Measurements from ENCODE around the gene MAP2K6. TPM values are rescaled to one million over a fixed set of nuclear protein-coding genes. Genes with fewer than 3 reads are reported as not detected.

MAP2K6 gene
- total and polyA plus RNA-seq, 9 donors, result 12.6 to 22.8 (median 16.8) TPM

- no peak for DNase-seq
- Histone ChIP-seq H3K27me3 (ENCODE audit: control insufficient read depth, insufficient read depth, low read length) (no peaks in the 10 kb centered on the region), H3K27ac (ENCODE audit: low read length) (no peak overlapping the region), H3K9me3 (replicated peaks; ENCODE audit: control insufficient read depth, low read depth, low read length) (peaks cover 4% of the 10 kb centered on the region), H3K4me1 (ENCODE audit: control insufficient read depth, insufficient read depth, low read length) (no peaks in the 10 kb centered on the region), H3K36me3 (ENCODE audit: control insufficient read depth, insufficient read depth, low read length) (no peaks in the 10 kb centered on the region), H3K4me3 (ENCODE audit: low read length) (no peak overlapping the region)
- WGBS (ENCODE audit: insufficient coverage), result 93% methylated on average over 2 of the region's 5 CpGs
Measured at GRCh38 chr17:69404399-69404798, 10.1 kb upstream of the MAP2K6 start.

- H3K36me3 ChIP-seq (ENCODE audit: control insufficient read depth, insufficient read depth, low read length), result no peaks in the 10 kb centered on the region
- 50% methylated on average over 1 of the region's 5 CpGs for WGBS (ENCODE audit: insufficient coverage)
- H3K27me3 ChIP-seq (ENCODE audit: control insufficient read depth, insufficient read depth, low read length), result no peaks in the 10 kb centered on the region
- H3K27ac ChIP-seq (ENCODE audit: low read length), result no peak overlapping the region
- peaks cover 4% of the 10 kb centered on the region for H3K9me3 ChIP-seq (replicated peaks; ENCODE audit: control insufficient read depth, low read depth, low read length)
- no peaks in the 10 kb centered on the region for H3K4me1 ChIP-seq (ENCODE audit: control insufficient read depth, insufficient read depth, low read length)
- H3K4me3 ChIP-seq (ENCODE audit: low read length), result no peak overlapping the region
- no peak for DNase-seq
Measured at GRCh38 chr17:69405096-69405495, 9.4 kb upstream of the MAP2K6 start.

GRCh38 chr17:69406941-69407340 lies 7.6 kb upstream of the MAP2K6 start:
- no peaks in the 10 kb centered on the region for H3K4me1 ChIP-seq (ENCODE audit: control insufficient read depth, insufficient read depth, low read length)
- H3K4me3 ChIP-seq (ENCODE audit: low read length), result no peak overlapping the region
- no peaks in the 10 kb centered on the region for H3K27me3 ChIP-seq (ENCODE audit: control insufficient read depth, insufficient read depth, low read length)
- DNase-seq, result no peak
- H3K36me3 ChIP-seq (ENCODE audit: control insufficient read depth, insufficient read depth, low read length), result no peaks in the 10 kb centered on the region
- H3K27ac ChIP-seq (ENCODE audit: low read length), result no peak overlapping the region
- H3K9me3 ChIP-seq (replicated peaks; ENCODE audit: control insufficient read depth, low read depth, low read length), result no peaks in the 10 kb centered on the region

- no peak for DNase-seq
- no peak overlapping the region for H3K27ac ChIP-seq (ENCODE audit: low read length)
- no peaks in the 10 kb centered on the region for H3K9me3 ChIP-seq (replicated peaks; ENCODE audit: control insufficient read depth, low read depth, low read length)
- H3K36me3 ChIP-seq (ENCODE audit: control insufficient read depth, insufficient read depth, low read length), result no peaks in the 10 kb centered on the region
- no peak overlapping the region for H3K4me3 ChIP-seq (ENCODE audit: low read length)
- no peaks in the 10 kb centered on the region for H3K27me3 ChIP-seq (ENCODE audit: control insufficient read depth, insufficient read depth, low read length)
- no peaks in the 10 kb centered on the region for H3K4me1 ChIP-seq (ENCODE audit: control insufficient read depth, insufficient read depth, low read length)
- 100% methylated on average over 1 of the region's 1 CpG for WGBS (ENCODE audit: insufficient coverage)
Measured at GRCh38 chr17:69407759-69408158, 6.7 kb upstream of the MAP2K6 start.

- Histone ChIP-seq H3K9me3 (replicated peaks; ENCODE audit: control insufficient read depth, low read depth, low read length) (no peaks in the 10 kb centered on the region), H3K4me1 (ENCODE audit: control insufficient read depth, insufficient read depth, low read length) (no peaks in the 10 kb centered on the region), H3K27ac (ENCODE audit: low read length) (no peak overlapping the region), H3K27me3 (ENCODE audit: control insufficient read depth, insufficient read depth, low read length) (no peaks in the 10 kb centered on the region), H3K36me3 (ENCODE audit: control insufficient read depth, insufficient read depth, low read length) (no peaks in the 10 kb centered on the region), H3K4me3 (ENCODE audit: low read length) (no peak overlapping the region)
- no CpG with 5 or more reads among the region's 2 CpGs for WGBS (ENCODE audit: insufficient coverage)
- no peak for DNase-seq
Measured at GRCh38 chr17:69410671-69411070, 3.8 kb upstream of the MAP2K6 start.

- H3K27ac ChIP-seq (ENCODE audit: low read length), result no peak overlapping the region
- no peaks in the 10 kb centered on the region for H3K27me3 ChIP-seq (ENCODE audit: control insufficient read depth, insufficient read depth, low read length)
- no peaks in the 10 kb centered on the region for H3K36me3 ChIP-seq (ENCODE audit: control insufficient read depth, insufficient read depth, low read length)
- H3K4me3 ChIP-seq (ENCODE audit: low read length), result no peak overlapping the region
- no peak for DNase-seq
- peaks cover 2% of the 10 kb centered on the region for H3K4me1 ChIP-seq (ENCODE audit: control insufficient read depth, insufficient read depth, low read length)
- H3K9me3 ChIP-seq (replicated peaks; ENCODE audit: control insufficient read depth, low read depth, low read length), result no peaks in the 10 kb centered on the region
- WGBS (ENCODE audit: insufficient coverage), result no CpG with 5 or more reads among the region's 4 CpGs
Measured at GRCh38 chr17:69411766-69412165, 2.7 kb upstream of the MAP2K6 start.

GRCh38 chr17:69412251-69412671 lies 2.2 kb upstream of the MAP2K6 start:
- 51% methylated on average over 4 of the region's 4 CpGs for WGBS (ENCODE audit: insufficient coverage)
- H3K4me3 ChIP-seq (ENCODE audit: low read length), result no peak overlapping the region
- peaks cover 2% of the 10 kb centered on the region for H3K4me1 ChIP-seq (ENCODE audit: control insufficient read depth, insufficient read depth, low read length)
- H3K27ac ChIP-seq (ENCODE audit: low read length), result no peak overlapping the region
- H3K27me3 ChIP-seq (ENCODE audit: control insufficient read depth, insufficient read depth, low read length), result no peaks in the 10 kb centered on the region
- H3K9me3 ChIP-seq (replicated peaks; ENCODE audit: control insufficient read depth, low read depth, low read length), result no peaks in the 10 kb centered on the region
- no peaks in the 10 kb centered on the region for H3K36me3 ChIP-seq (ENCODE audit: control insufficient read depth, insufficient read depth, low read length)
- DNase-seq, result no peak

GRCh38 chr17:69415431-69415830 lies 934 bp downstream of the MAP2K6 start:
- WGBS (ENCODE audit: insufficient coverage), result no CpG with 5 or more reads among the region's 6 CpGs
- Histone ChIP-seq H3K9me3 (replicated peaks; ENCODE audit: control insufficient read depth, low read depth, low read length) (no peaks in the 10 kb centered on the region), H3K4me3 (ENCODE audit: low read length) (peak overlapping the region; percentile 79), H3K27me3 (ENCODE audit: control insufficient read depth, insufficient read depth, low read length) (no peaks in the 10 kb centered on the region), H3K27ac (ENCODE audit: low read length) (peak overlapping the region; percentile 45), H3K4me1 (ENCODE audit: control insufficient read depth, insufficient read depth, low read length) (peaks cover 2% of the 10 kb centered on the region), H3K36me3 (ENCODE audit: control insufficient read depth, insufficient read depth, low read length) (no peaks in the 10 kb centered on the region)
- no peak for DNase-seq

GRCh38 chr17:69417545-69418483 lies 3.3 kb downstream of the MAP2K6 start:
- WGBS (ENCODE audit: insufficient coverage), result no CpG with 5 or more reads among the region's 5 CpGs
- Histone ChIP-seq H3K36me3 (ENCODE audit: control insufficient read depth, insufficient read depth, low read length) (no peaks in the 10 kb centered on the region), H3K9me3 (replicated peaks; ENCODE audit: control insufficient read depth, low read depth, low read length) (no peaks in the 10 kb centered on the region), H3K4me1 (ENCODE audit: control insufficient read depth, insufficient read depth, low read length) (peaks cover 2% of the 10 kb centered on the region), H3K27ac (ENCODE audit: low read length) (peak overlapping the region; percentile 72), H3K27me3 (ENCODE audit: control insufficient read depth, insufficient read depth, low read length) (no peaks in the 10 kb centered on the region), H3K4me3 (ENCODE audit: low read length) (no peak overlapping the region)
- no peak for DNase-seq

GRCh38 chr17:69418535-69418934 lies 4.0 kb downstream of the MAP2K6 start:
- no peak for DNase-seq
- Histone ChIP-seq H3K27ac (ENCODE audit: low read length) (no peak overlapping the region), H3K4me3 (ENCODE audit: low read length) (no peak overlapping the region), H3K27me3 (ENCODE audit: control insufficient read depth, insufficient read depth, low read length) (no peaks in the 10 kb centered on the region), H3K4me1 (ENCODE audit: control insufficient read depth, insufficient read depth, low read length) (peaks cover 2% of the 10 kb centered on the region), H3K9me3 (replicated peaks; ENCODE audit: control insufficient read depth, low read depth, low read length) (no peaks in the 10 kb centered on the region), H3K36me3 (ENCODE audit: control insufficient read depth, insufficient read depth, low read length) (no peaks in the 10 kb centered on the region)
- no CpG with 5 or more reads among the region's 2 CpGs for WGBS (ENCODE audit: insufficient coverage)

Measured in muscle of leg (tissue), 11 donors.